ENCODE results near the gene DNAH7.

GRCh38 chr2:195769975-195770374 lies 298.7 kb downstream of the DNAH7 start:
- TF ChIP-seq CTCF (IDR thresholded peaks at IDR 0.05 in 2 of 3, conservative IDR thresholded peaks at IDR 0.05 in 1 of 3; ENCODE audit: control insufficient read depth in 2 of 3, extremely low read depth in 1 of 3, insufficient read depth in 1 of 3, low read depth in 3 of 3, low read length in 3 of 3) (no peak), HCFC1 (IDR thresholded peaks at IDR 0.05; ENCODE audit: low read length) (no peak), ELK1 (IDR thresholded peaks at IDR 0.05; ENCODE audit: low read depth, low read length) (no peak)
